Measurements from ENCODE around the gene SLC9A9. TPM values are rescaled to one million over a fixed set of nuclear protein-coding genes. Genes with fewer than 3 reads are reported as not detected.

Gene SLC9A9
- total and polyA plus RNA-seq, 2 of the 8 experiments (the other 6 are each of a cell fraction or from before 2014, with no cell fraction given) = 0.48 to 1.1 TPM

DNA sequence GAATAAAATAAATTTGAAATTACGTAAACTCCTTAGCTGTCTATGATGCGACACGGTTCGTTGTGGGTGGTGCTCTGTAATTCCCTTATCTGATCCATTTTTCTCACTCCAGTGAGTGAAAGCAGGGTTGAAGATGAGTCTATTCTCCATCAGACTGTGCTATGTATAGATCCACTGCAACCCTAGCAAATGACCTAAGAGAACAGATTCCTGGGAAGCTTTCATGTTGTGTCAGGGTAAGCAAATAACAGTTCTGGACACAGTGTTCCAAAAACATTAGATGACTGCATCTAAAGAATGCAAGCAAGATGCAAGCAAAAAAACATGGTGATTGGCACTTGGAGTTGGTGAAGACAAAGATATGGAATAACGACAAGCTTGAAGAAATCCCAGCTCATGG is 239.3 kb downstream of the SLC9A9 start:
- Histone ChIP-seq H4K91ac (replicated peaks; ENCODE audit: insufficient read length, low read length) (no peak overlapping the region), H2BK5ac (ENCODE audit: low read depth, low read length) (no peak overlapping the region), H3K79me2 (ENCODE audit: control insufficient read depth in 1 of 2, insufficient read depth in 2 of 2, low read length in 2 of 2) (no peaks in the 10 kb centered on the region), H3K36me3 (ENCODE audit: control insufficient read depth in 2 of 4, insufficient read depth in 4 of 4, low read length in 3 of 4) (no peaks in the 10 kb centered on the region), H3K56ac (replicated peaks; ENCODE audit: insufficient read length, low read depth, low read length) (peak overlapping the region; percentile 46), H2AK5ac (ENCODE audit: low read depth, low read length) (no peak overlapping the region), H2BK12ac (ENCODE audit: low read depth, low read length) (no peak overlapping the region), H3K18ac (ENCODE audit: extremely low read depth, low read length) (no peak overlapping the region), H3K23ac (ENCODE audit: insufficient read length) (no peak overlapping the region), H3K27me3 (replicated peaks in 1 of 4; ENCODE audit: control insufficient read depth in 3 of 4, extremely low read depth in 1 of 4, insufficient read depth in 3 of 4, low read length in 3 of 4) (no peaks in the 10 kb centered on the region), H3K79me1 (ENCODE audit: low read depth, low read length) (no peaks in the 10 kb centered on the region), H3K23me2 (ENCODE audit: low read depth, low read length) (no peaks in the 10 kb centered on the region), H4K20me1 (replicated peaks in 1 of 2; ENCODE audit: control insufficient read depth in 1 of 2, insufficient read depth in 2 of 2, low read length in 2 of 2) (no peaks in the 10 kb centered on the region), H2BK120ac (replicated peaks; ENCODE audit: low read depth, low read length) (no peak overlapping the region), H2AFZ (ENCODE audit: low read length) (no peak overlapping the region), H3K4ac (replicated peaks; ENCODE audit: insufficient read length, low read depth, low read length) (no peak overlapping the region), H3K14ac (ENCODE audit: insufficient read length) (no peak overlapping the region), H3K4me3 (ENCODE audit: extremely low read depth in 1 of 4, insufficient read depth in 2 of 4, low read depth in 3 of 4, low read length in 4 of 4) (no peak overlapping the region), H3K27ac (ENCODE audit: low read depth, low read length) (no peak overlapping the region), H3K9ac (replicated peaks in 1 of 4; ENCODE audit: extremely low read depth in 1 of 4, low read depth in 3 of 4, low read length in 3 of 4) (no peak overlapping the region), H4K5ac (ENCODE audit: insufficient read length, low read depth, low read length) (no peak overlapping the region), H3K4me1 (replicated peaks in 1 of 4; ENCODE audit: control insufficient read depth in 3 of 4, insufficient read depth in 4 of 4, low read length in 3 of 4) (no peaks in the 10 kb centered on the region), H4K8ac (ENCODE audit: extremely low read depth, insufficient read depth, low read length) (no peak overlapping the region), H2BK20ac (ENCODE audit: low read length) (no peak overlapping the region), H3K9me3 (ENCODE audit: insufficient read depth in 2 of 2, low read depth in 1 of 2, low read length in 1 of 2) (no peaks in the 10 kb centered on the region), H2BK15ac (ENCODE audit: low read length) (no peak overlapping the region), H3K4me2 (ENCODE audit: insufficient read depth in 1 of 2, low read depth in 2 of 2, low read length in 2 of 2) (no peak overlapping the region)
- DNase-seq (ENCODE audit: low read depth in 1 of 2, low spot score in 2 of 2) (no peak), FAIRE-seq (no peak)
- POLR2A ChIA-PET (ENCODE audit: partially characterized antibody) = no interaction called here
- 89% methylated on average over 5 of the region's 5 CpGs; no CpG with 5 or more reads in 1 of the 2 experiments for WGBS, 2 experiments (ENCODE audit: extremely low coverage in 1 of 2, insufficient coverage in 1 of 2, insufficient read length in 1 of 2, insufficient replicate concordance in 2 of 2, low coverage in 1 of 2, low lambda C conversion rate in 2 of 2, missing lambda C conversion rate in 1 of 2)
- TF ChIP-seq CBX5 (IDR thresholded peaks at IDR 0.05; ENCODE audit: low read depth, low read length) = no peak
- TF ChIP-seq EGR1 (IDR thresholded peaks at IDR 0.05; ENCODE audit: borderline replicate concordance, low read depth, low read length) = no peak
- CTCF ChIA-PET (ENCODE audit: partially characterized antibody) = interaction anchor here (0.6 to 1.1 kb wide), 4 partner anchors 11 to 769 kb away, joined by 3 to 4 read pairs (median 3); no protein-coding TSS in a partner anchor
